OCI-LY3 (cell line): Measurements from ENCODE around the gene RRP1B.

Experiments
- CTCF ChIP-seq: fragments of 200-600, 300-600 bp; sonication (generic); IDR thresholded peaks from 2 replicates; pipeline ENCODE4 v1.5.1; 2014; ENCODE audit warnings: antibody characterized with exemption, low read length, low read depth
- EZH2phosphoT487 ChIP-seq: fragments of 200-600 bp; shearing (Covaris generic); IDR thresholded peaks from 2 replicates; pipeline ENCODE4 v1.6.1; 2018; ENCODE audit warnings: antibody characterized with exemption, mixed run types, low read depth

- no peak for TF ChIP-seq CTCF
- TF ChIP-seq EZH2phosphoT487 = no peak
Measured at GRCh38 chr21:43681650-43682049, 22.3 kb downstream of the RRP1B start.
